ENCODE measurements around the gene PRKCH.

PRKCH gene

DNA sequence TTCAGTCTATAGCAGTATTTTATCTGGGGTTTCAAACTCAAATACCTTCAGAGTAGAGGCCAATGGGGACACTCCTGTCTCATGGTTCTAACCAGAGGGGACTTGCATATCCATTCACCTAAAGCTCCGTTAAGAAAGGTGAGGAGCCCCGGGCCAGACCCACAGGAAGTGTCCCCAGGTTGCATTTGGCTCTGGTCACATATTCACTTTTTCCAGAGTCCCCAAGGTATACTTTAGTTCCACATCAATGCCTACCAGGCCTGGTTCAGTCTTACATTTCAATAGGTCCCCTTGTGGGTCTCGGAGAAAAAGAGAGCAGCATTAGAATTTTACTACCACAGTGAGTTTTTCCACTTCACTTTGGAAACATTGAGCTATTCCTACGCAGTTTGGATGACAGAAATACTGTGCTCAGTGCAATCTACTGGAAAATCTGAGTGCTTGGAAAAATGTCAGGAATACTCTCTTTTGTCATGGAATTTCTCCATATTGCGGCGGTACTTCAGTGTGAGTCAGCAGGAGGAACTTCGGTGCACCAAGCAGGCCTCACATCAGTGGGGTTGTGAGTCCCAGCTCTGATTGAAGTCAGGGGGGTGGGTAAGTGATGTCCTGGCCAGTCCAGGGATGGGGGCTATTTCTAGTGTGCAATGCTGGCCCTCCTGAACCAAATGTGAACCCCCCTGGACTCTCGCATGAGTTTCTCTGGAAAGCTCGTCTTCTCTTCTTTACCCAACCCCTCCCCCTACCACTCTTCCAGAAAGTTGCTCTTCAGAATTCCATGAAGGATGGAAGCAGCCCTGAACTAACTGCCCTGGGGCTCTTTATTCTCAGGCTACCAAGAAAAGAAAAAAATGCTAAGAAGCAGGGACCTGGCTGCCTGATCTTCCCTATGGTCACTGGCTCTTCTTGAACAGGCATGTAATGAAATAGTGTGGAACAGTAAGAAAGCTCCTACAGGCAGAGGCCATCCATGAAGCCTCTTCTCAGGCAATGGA, 184.7 kb downstream of the PRKCH start:
- ATAC-seq: peak; percentile 51
- no peak for TF ChIP-seq ESRRG (CRISPR knock-in tag; IDR thresholded peaks at IDR 0.05)
- TF ChIP-seq, protein P1, sequence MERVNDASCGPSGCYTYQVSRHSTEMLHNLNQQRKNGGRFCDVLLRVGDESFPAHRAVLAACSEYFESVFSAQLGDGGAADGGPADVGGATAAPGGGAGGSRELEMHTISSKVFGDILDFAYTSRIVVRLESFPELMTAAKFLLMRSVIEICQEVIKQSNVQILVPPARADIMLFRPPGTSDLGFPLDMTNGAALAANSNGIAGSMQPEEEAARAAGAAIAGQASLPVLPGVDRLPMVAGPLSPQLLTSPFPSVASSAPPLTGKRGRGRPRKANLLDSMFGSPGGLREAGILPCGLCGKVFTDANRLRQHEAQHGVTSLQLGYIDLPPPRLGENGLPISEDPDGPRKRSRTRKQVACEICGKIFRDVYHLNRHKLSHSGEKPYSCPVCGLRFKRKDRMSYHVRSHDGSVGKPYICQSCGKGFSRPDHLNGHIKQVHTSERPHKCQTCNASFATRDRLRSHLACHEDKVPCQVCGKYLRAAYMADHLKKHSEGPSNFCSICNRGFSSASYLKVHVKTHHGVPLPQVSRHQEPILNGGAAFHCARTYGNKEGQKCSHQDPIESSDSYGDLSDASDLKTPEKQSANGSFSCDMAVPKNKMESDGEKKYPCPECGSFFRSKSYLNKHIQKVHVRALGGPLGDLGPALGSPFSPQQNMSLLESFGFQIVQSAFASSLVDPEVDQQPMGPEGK (CRISPR knock-in tag; IDR thresholded peaks at IDR 0.05; ENCODE audit: borderline replicate concordance): no peak
- TF ChIP-seq ISL1 (CRISPR knock-in tag; IDR thresholded peaks at IDR 0.05): no peak
- TF ChIP-seq SNAI2 (CRISPR knock-in tag; IDR thresholded peaks at IDR 0.05): no peak
- TF ChIP-seq TOX (CRISPR knock-in tag; IDR thresholded peaks at IDR 0.05; ENCODE audit: borderline replicate concordance): no peak
- no peak for TF ChIP-seq GLIS3 (CRISPR knock-in tag; IDR thresholded peaks at IDR 0.05)
- TF ChIP-seq ARNTL (CRISPR knock-in tag; IDR thresholded peaks at IDR 0.05; ENCODE audit: borderline replicate concordance, low read depth): no peak
- TF ChIP-seq, protein P2, sequence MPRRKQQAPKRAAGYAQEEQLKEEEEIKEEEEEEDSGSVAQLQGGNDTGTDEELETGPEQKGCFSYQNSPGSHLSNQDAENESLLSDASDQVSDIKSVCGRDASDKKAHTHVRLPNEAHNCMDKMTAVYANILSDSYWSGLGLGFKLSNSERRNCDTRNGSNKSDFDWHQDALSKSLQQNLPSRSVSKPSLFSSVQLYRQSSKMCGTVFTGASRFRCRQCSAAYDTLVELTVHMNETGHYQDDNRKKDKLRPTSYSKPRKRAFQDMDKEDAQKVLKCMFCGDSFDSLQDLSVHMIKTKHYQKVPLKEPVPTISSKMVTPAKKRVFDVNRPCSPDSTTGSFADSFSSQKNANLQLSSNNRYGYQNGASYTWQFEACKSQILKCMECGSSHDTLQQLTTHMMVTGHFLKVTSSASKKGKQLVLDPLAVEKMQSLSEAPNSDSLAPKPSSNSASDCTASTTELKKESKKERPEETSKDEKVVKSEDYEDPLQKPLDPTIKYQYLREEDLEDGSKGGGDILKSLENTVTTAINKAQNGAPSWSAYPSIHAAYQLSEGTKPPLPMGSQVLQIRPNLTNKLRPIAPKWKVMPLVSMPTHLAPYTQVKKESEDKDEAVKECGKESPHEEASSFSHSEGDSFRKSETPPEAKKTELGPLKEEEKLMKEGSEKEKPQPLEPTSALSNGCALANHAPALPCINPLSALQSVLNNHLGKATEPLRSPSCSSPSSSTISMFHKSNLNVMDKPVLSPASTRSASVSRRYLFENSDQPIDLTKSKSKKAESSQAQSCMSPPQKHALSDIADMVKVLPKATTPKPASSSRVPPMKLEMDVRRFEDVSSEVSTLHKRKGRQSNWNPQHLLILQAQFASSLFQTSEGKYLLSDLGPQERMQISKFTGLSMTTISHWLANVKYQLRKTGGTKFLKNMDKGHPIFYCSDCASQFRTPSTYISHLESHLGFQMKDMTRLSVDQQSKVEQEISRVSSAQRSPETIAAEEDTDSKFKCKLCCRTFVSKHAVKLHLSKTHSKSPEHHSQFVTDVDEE (CRISPR knock-in tag; IDR thresholded peaks at IDR 0.05): no peak
- TF ChIP-seq ZNF8 (CRISPR knock-in tag; IDR thresholded peaks at IDR 0.05): no peak
- TF ChIP-seq ZFP3 (CRISPR knock-in tag; IDR thresholded peaks at IDR 0.05): no peak
- TF ChIP-seq, protein P3, sequence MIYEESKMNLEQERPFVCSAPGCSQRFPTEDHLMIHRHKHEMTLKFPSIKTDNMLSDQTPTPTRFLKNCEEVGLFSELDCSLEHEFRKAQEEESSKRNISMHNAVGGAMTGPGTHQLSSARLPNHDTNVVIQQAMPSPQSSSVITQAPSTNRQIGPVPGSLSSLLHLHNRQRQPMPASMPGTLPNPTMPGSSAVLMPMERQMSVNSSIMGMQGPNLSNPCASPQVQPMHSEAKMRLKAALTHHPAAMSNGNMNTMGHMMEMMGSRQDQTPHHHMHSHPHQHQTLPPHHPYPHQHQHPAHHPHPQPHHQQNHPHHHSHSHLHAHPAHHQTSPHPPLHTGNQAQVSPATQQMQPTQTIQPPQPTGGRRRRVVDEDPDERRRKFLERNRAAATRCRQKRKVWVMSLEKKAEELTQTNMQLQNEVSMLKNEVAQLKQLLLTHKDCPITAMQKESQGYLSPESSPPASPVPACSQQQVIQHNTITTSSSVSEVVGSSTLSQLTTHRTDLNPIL (CRISPR knock-in tag; IDR thresholded peaks at IDR 0.05; ENCODE audit: low read depth): no peak
- TF ChIP-seq CSDC2 (CRISPR knock-in tag; IDR thresholded peaks at IDR 0.05): no peak
- TF ChIP-seq RARB (CRISPR knock-in tag; IDR thresholded peaks at IDR 0.05): no peak
- no peak for TF ChIP-seq BACH2 (CRISPR knock-in tag; IDR thresholded peaks at IDR 0.05; ENCODE audit: borderline replicate concordance)
- no peak for TF ChIP-seq ZNF70 (CRISPR knock-in tag; IDR thresholded peaks at IDR 0.05)
- no peak for TF ChIP-seq PPARA (CRISPR knock-in tag; IDR thresholded peaks at IDR 0.05; ENCODE audit: borderline replicate concordance)
- TF ChIP-seq OSR1 (CRISPR knock-in tag; IDR thresholded peaks at IDR 0.05): no peak
- no peak for TF ChIP-seq ZNF565 (CRISPR knock-in tag; conservative IDR thresholded peaks at IDR 0.05; ENCODE audit: low read depth)
- TF ChIP-seq TCF4 (CRISPR knock-in tag; IDR thresholded peaks at IDR 0.05; ENCODE audit: borderline replicate concordance): no peak

DNA sequence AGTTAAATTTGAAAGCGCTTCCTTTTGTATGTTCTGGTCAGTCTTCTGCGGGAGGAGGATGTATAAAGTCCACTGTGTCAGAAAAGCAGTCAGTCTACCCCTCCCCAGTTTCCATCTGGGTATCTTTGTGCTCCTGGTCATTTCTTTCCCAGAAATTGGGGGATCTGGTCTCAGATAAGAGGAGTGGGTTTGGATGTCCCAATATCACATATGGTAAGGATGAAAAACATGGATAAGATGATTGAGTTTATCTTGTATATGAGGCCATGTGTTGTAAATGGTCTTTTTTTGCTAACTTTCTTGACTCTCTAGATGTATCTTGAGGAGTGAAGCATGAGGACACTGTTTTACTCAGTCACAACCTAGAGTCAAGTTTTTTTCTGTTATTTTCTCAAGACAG, 187.1 kb downstream of the PRKCH start:
- TF ChIP-seq ZC3H10 (CRISPR knock-in tag; IDR thresholded peaks at IDR 0.05) (no peak), OSR1 (CRISPR knock-in tag; IDR thresholded peaks at IDR 0.05) (no peak), TCF4 (CRISPR knock-in tag; IDR thresholded peaks at IDR 0.05; ENCODE audit: borderline replicate concordance) (peak; percentile 61; the same call in 1 of the 2 replicates), ZNF70 (CRISPR knock-in tag; IDR thresholded peaks at IDR 0.05) (no peak), CSDC2 (CRISPR knock-in tag; IDR thresholded peaks at IDR 0.05) (no peak)
- TF ChIP-seq, protein P3 (CRISPR knock-in tag; IDR thresholded peaks at IDR 0.05; ENCODE audit: low read depth): no peak
- TF ChIP-seq, protein P4, sequence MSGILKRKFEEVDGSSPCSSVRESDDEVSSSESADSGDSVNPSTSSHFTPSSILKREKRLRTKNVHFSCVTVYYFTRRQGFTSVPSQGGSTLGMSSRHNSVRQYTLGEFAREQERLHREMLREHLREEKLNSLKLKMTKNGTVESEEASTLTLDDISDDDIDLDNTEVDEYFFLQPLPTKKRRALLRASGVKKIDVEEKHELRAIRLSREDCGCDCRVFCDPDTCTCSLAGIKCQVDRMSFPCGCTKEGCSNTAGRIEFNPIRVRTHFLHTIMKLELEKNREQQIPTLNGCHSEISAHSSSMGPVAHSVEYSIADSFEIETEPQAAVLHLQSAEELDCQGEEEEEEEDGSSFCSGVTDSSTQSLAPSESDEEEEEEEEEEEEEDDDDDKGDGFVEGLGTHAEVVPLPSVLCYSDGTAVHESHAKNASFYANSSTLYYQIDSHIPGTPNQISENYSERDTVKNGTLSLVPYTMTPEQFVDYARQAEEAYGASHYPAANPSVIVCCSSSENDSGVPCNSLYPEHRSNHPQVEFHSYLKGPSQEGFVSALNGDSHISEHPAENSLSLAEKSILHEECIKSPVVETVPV (CRISPR knock-in tag; IDR thresholded peaks at IDR 0.05): no peak
- TF ChIP-seq, protein P5, sequence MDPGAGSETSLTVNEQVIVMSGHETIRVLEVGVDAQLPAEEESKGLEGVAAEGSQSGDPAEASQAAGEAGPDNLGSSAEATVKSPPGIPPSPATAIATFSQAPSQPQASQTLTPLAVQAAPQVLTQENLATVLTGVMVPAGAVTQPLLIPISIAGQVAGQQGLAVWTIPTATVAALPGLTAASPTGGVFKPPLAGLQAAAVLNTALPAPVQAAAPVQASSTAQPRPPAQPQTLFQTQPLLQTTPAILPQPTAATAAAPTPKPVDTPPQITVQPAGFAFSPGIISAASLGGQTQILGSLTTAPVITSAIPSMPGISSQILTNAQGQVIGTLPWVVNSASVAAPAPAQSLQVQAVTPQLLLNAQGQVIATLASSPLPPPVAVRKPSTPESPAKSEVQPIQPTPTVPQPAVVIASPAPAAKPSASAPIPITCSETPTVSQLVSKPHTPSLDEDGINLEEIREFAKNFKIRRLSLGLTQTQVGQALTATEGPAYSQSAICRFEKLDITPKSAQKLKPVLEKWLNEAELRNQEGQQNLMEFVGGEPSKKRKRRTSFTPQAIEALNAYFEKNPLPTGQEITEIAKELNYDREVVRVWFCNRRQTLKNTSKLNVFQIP (CRISPR knock-in tag; IDR thresholded peaks at IDR 0.05; ENCODE audit: borderline replicate concordance, low read depth): no peak
- ATAC-seq: no peak

Data from SK-N-SH treated with all-trans-retinoic acid at 6 μM for 48 hours (cell line).